ENCODE results near the gene FSTL4.

Gene FSTL4

DNA sequence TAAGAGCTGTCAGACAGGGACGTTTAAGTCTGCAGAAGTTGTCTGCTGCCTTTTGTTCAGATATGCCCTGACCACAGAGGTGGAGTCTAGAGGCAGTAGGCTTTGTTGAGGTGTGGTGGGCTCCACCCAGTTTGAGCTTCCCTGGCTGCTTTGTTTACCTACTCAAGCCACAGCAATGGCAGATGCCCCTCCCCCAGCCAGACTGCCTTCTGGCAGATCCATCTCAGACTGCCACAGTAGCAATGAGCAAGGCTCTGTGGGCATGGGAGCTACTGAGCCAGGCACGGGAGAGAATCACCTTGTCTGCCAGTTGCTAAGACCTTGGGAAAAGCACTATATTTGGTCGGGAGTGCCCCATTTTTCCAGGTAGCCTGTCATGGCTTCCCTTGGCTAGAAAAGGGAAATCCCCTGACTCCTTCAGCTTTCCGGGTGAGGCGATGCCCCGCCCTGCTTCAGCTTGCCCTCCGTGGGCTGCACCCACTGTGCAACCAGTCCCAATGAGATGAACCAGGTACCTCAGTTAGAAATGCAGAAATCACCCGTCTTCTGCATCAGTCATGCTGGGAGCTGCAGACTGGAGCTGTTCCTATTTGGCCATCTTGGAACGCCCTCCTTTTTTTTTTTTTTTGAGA, 441.5 kb downstream of the FSTL4 start:
- DNase-seq (ENCODE audit: low spot score) = peak; percentile 85

DNA sequence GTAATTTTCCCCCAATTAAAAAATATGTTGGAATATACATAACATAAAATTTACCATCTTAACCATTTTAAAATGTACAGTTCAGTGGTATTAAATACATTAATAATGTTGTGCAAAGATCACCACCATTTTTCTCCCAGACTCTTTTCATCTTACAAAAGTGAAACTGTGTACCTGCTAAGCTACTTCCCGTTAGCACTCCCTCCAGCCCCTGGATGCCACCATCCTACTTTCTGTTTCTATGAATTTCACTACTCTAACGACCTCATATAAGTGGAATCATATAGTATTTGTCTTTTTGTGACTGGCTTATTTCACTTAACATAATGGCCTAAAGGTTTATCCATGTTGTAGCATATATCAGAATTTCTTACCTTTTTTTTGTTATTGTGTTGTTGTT, 447.6 kb downstream of the FSTL4 start:
- DNase-seq (ENCODE audit: low spot score) = no peak

GRCh38 chr5:133163839-133164238, 448.5 kb downstream of the FSTL4 start:
- DNase-seq (ENCODE audit: low spot score) = no peak

- no peak for DNase-seq (ENCODE audit: low spot score)
Observed at GRCh38 chr5:133159543-133159942, 452.8 kb downstream of the FSTL4 start.

- DNase-seq (ENCODE audit: low spot score) = no peak
Observed at GRCh38 chr5:133155326-133155969, 456.9 kb downstream of the FSTL4 start.

- no peak for DNase-seq (ENCODE audit: low spot score)
Observed at GRCh38 chr5:133154274-133155075, 457.9 kb downstream of the FSTL4 start.

GRCh38 chr5:133150909-133151544, 461.3 kb downstream of the FSTL4 start:
- DNase-seq (ENCODE audit: low spot score) = no peak

DNA sequence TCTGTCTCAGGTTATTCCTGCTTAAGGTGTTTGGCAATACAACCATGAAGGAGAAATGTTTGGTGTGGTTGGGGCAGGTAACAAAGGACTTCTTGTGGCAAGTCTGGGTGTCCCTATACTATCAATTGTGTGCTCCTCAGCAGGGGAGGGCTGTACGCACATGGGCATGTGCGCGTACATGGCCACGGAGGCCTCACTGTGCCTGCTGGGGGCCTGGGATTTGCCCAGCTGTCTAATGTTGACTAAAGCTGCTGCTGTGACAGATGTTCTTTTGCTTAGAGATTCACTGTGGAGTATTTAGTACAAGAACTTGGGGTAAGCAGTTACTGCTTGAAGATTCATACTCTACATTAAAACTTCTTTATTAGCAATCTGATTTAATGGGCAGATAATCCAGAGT, 463.0 kb downstream of the FSTL4 start:
- DNase-seq (ENCODE audit: low spot score) = no peak

GRCh38 chr5:133147815-133148567, 464.4 kb downstream of the FSTL4 start:
- DNase-seq (ENCODE audit: low spot score) = no peak

- DNase-seq (ENCODE audit: low spot score) = no peak
Observed at GRCh38 chr5:133147411-133147810, 464.9 kb downstream of the FSTL4 start.
